NB4 (cell line): ENCODE results near the gene ZNF618.

Experiments
- DNase-seq: peaks from one replicate; pipeline ENCODE4 v3.0.0; 2010; ENCODE audit warnings: low read depth
- H3K4me3 ChIP-seq: one replicate; pipeline ENCODE4 v1.5.1; 2011; ENCODE audit warnings: mild to moderate bottlenecking, low read depth, low read length, moderate library complexity
- MYC ChIP-seq: IDR thresholded peaks from 2 replicates; pipeline ENCODE4 v1.6.1; 2011; ENCODE audit warnings: low read depth, low read length
- POLR2A ChIP-seq: IDR thresholded peaks from 2 replicates; pipeline ENCODE4 v1.6.1; 2011; ENCODE audit warnings: mild to moderate bottlenecking; ENCODE audit not compliant: insufficient read length; ENCODE audit errors: extremely low read depth
- TF ChIP-seq, protein P1 (sequence below): IDR thresholded peaks from one replicate; pipeline ENCODE4 v1.5.1; 2012; ENCODE audit warnings: low read depth, low read length
- TF ChIP-seq, protein P2 (sequence below): IDR thresholded peaks from 2 replicates; pipeline ENCODE4 v1.6.1; 2011; ENCODE audit warnings: low read depth, low read length

Gene ZNF618

DNA sequence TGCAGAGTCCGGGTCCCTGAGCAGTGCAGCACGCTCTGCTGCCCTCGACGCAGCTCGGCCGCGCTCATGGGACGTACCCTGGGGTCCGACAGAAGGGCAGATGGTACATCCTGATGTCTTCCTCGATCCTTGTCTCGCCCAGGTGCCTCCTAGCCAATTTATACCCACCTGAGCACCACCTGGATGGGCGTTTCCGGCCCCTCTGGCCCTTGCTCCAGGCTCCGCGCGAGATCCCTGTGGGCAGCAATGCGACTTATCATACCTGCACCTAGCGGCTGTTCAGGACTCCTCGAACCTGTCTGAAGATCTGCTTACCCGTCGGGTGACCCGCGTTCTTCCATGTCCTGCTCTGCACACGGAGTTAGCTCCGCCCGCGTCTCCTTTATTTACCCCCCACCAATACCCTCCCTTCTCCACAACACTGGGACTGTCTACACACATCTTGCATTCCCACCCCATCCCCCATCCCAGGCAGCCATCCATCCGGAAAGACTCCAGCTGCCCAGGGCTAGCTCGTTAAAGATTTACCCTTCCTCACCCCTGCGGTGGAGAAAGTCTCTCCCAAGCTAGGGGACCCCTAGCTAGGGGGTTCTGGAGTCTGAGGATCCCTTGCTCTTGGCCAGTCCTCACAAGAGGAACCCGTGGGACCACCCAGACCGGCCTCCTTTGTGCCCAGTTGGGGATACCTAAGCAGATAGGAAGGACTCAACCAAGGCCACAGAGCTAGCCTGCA lies 223.0 kb downstream of the ZNF618 start, which contains the start of gene KIF12:
KIF12 (minus strand) TSS at position 357 of the 733 bp plus-strand sequence; CDS start at position 341, 16 bp downstream.
- TF ChIP-seq, protein P1, sequence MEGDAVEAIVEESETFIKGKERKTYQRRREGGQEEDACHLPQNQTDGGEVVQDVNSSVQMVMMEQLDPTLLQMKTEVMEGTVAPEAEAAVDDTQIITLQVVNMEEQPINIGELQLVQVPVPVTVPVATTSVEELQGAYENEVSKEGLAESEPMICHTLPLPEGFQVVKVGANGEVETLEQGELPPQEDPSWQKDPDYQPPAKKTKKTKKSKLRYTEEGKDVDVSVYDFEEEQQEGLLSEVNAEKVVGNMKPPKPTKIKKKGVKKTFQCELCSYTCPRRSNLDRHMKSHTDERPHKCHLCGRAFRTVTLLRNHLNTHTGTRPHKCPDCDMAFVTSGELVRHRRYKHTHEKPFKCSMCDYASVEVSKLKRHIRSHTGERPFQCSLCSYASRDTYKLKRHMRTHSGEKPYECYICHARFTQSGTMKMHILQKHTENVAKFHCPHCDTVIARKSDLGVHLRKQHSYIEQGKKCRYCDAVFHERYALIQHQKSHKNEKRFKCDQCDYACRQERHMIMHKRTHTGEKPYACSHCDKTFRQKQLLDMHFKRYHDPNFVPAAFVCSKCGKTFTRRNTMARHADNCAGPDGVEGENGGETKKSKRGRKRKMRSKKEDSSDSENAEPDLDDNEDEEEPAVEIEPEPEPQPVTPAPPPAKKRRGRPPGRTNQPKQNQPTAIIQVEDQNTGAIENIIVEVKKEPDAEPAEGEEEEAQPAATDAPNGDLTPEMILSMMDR, result no peak
- TF ChIP-seq, protein P2, sequence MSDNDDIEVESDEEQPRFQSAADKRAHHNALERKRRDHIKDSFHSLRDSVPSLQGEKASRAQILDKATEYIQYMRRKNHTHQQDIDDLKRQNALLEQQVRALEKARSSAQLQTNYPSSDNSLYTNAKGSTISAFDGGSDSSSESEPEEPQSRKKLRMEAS, result no peak
- TF ChIP-seq MYC (no peak), POLR2A (no peak)
- no peak within 1 kb of the TSS for H3K4me3 ChIP-seq
- no peak for DNase-seq

DNA sequence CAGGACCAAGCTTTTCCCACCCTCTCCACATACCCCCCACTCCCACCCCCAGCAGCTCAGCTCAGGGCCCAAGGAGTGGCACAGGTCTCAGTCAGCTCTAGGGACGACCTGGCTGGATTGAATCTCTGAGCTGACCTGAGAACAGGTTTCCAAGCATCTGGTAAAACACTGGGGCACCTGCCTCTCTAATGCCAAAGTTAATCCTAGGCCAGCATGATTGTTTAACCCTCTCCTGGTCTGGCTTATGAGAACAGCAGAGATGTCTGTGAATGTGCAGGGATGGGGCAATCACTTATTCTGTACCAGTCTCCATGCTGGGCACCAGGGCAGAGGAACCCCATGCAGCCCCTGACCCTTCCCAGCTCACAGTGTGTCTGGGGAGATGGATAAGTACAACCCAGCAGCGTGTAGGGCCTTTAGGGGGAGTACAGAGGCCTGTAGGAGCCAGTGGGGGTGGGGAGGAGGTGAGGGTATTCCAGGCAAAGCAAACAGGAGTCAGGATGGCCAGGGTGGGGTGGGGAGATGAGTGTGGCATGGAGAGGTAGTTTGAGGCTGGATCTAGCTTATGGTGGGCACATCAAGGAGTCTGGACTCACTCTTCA lies 223.7 kb downstream of the ZNF618 start:
- no peak overlapping the region for H3K4me3 ChIP-seq
- no peak for DNase-seq
- TF ChIP-seq, protein P2, result no peak
- no peak for TF ChIP-seq POLR2A
- TF ChIP-seq, protein P1, result no peak
- no peak for TF ChIP-seq MYC

DNA sequence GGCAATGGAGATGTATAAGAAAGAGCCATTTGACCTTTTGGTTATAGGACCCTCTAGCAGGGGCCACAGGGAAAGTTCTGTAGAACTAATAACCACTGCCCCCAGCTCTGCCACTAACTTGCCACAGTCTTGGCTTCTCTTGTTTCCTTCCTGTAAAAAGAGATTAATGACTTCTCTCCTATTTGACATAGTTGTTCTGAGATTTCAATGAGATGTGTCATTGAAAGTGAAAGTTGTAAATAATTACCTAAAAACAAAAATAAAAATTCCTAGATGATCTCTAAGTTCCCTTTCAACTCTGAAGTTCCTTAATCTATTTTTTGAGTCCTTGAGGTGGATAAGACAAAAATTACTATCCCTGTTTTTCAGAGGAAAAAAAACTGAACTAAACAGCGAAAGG lies 224.4 kb downstream of the ZNF618 start:
- no peak for DNase-seq
- TF ChIP-seq MYC, result no peak
- TF ChIP-seq, protein P2, result no peak
- TF ChIP-seq, protein P1, result no peak
- TF ChIP-seq POLR2A, result no peak

DNA sequence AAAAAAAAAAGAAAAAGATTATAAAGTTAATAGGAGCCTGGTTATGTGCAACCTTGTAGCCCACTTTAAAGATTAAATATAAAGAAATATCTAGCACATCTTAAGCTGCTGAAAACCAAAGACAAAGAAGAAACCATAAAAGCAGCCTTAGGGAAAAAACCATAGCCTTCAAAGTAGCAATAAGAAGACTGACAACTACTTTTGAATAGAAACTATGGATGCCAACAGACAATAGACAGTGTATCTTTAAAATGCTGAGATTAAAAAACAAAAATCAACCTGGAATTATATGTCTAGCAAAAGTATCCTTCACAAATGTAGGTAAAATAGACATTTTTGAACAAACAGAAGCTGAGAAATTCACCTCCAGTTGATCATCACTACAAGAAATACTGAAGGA lies 226.4 kb downstream of the ZNF618 start:
- TF ChIP-seq POLR2A, result no peak
- TF ChIP-seq MYC, result no peak
- TF ChIP-seq, protein P1, result no peak
- TF ChIP-seq, protein P2, result no peak
- no peak overlapping the region for H3K4me3 ChIP-seq
- DNase-seq, result no peak

More for the DNA sequence above, 224.4 kb downstream of the ZNF618 start:
- H3K4me3 ChIP-seq, result no peak overlapping the region

DNA sequence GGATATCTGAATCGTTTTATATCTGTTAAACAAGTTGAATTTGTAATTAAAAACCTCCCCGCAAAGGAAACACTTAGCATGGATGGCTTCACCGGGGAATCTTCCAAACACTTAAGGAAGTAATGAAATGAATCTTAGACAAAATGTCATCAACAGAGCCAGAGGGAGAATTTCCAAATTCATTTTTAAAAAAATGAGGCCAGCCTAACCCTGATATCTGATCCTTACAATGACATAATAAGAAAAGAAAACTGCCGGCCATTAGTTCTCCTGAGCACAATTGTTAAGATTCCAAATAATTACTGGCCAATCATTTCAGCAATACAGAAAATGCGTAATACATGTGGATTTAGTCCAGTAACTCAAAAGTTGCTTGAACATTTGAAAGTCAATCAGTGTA lies 229.1 kb downstream of the ZNF618 start:
- no peak for TF ChIP-seq MYC
- no peak for DNase-seq
- H3K4me3 ChIP-seq, result no peak overlapping the region
